Osteocyte (in vitro differentiated cells): ENCODE data around the gene GSAP. TPM values are rescaled to one million over a fixed set of nuclear protein-coding genes. Genes with fewer than 3 reads are reported as not detected.

Experiments used
- DNase-seq: peaks from one replicate; pipeline ENCODE4 v3.0.0; 2021; ENCODE audit warnings: mixed read lengths; ENCODE audit not compliant: unreplicated experiment; ENCODE audit errors: extremely low spot score
- H3K27ac Mint-ChIP-seq: one replicate; pipeline ENCODE4 v1.8.0; 2021; ENCODE audit warnings: mild to moderate bottlenecking, mixed read lengths; ENCODE audit not compliant: unreplicated experiment
- H3K27me3 Mint-ChIP-seq: one replicate; pipeline ENCODE4 v1.8.0; 2021; ENCODE audit warnings: mixed read lengths; ENCODE audit not compliant: unreplicated experiment
- H3K36me3 Mint-ChIP-seq: one replicate; pipeline ENCODE4 v1.8.0; 2021; ENCODE audit warnings: mixed read lengths; ENCODE audit not compliant: unreplicated experiment
- H3K4me1 Mint-ChIP-seq: one replicate; pipeline ENCODE4 v1.8.0; 2021; ENCODE audit warnings: mixed read lengths; ENCODE audit not compliant: unreplicated experiment
- H3K4me3 Mint-ChIP-seq: one replicate; pipeline ENCODE4 v1.8.0; 2021; ENCODE audit warnings: mild to moderate bottlenecking, moderate library complexity, mixed read lengths; ENCODE audit not compliant: unreplicated experiment
- H3K9me3 Mint-ChIP-seq: one replicate; pipeline ENCODE4 v1.8.0; 2021; ENCODE audit warnings: mixed read lengths; ENCODE audit not compliant: unreplicated experiment
- CTCF ChIP-seq: fragments of 200-600 bp; sonication (generic); IDR thresholded peaks from 2 replicates; pipeline ENCODE4 v1.5.0; 2021; ENCODE audit warnings: antibody characterized with exemption, mild to moderate bottlenecking, moderate library complexity
- total RNA-seq: library from RNA; stranded (reverse); gene quantifications from 2 replicates; pipeline ENCODE4 v1.2.1, GENCODE V29; 2021

GSAP gene
- total RNA-seq, 1 donor from 2014 or later = 0.83 TPM

DNA sequence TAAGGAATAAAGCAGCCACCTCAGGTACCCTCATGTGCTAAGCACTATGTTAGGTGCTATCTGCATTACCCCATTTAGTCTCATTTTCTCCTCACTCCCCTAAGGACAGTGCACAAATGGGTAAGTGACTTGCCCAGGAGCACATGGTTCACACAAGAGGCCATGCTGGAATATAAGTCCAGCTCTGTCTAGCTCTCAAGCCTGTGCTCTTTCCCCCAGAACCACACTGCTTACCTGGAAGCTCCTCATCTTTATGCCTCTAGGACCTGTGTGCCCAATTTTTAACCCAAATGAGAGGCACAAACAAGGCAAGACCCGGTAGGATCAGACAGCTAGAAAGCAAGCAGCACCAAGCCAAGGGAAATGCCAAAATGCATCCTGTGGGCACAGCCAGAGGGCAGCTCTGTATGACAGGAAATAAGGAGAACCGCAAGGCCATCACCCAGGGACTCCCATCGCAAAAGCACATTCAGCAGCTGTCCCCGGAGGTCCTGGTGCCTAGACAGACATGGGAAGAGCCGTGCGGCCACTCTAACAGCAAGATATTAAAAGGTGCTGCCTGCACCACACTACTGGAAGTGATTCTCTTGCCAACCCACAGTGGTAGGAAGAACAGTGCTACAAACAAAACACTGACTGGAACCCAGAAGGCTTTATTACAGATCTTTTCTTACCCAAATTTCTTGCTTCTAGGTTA lies 88.1 kb downstream of the GSAP start:
- Mint-ChIP-seq H3K9me3 (no peaks in the 10 kb centered on the region), H3K27me3 (no peaks in the 10 kb centered on the region), H3K27ac (peak overlapping the region; percentile 27), H3K36me3 (no peaks in the 10 kb centered on the region), H3K4me1 (peaks cover 26% of the 10 kb centered on the region), H3K4me3 (no peak overlapping the region)
- no peak for TF ChIP-seq CTCF
- no peak for DNase-seq

- Mint-ChIP-seq H3K27me3 (no peaks in the 10 kb centered on the region), H3K4me3 (no peak overlapping the region), H3K36me3 (no peaks in the 10 kb centered on the region), H3K27ac (no peak overlapping the region), H3K4me1 (peaks cover 26% of the 10 kb centered on the region), H3K9me3 (no peaks in the 10 kb centered on the region)
- no peak for TF ChIP-seq CTCF
- no peak for DNase-seq
Observed at GRCh38 chr7:77327067-77327931, 88.8 kb downstream of the GSAP start.

DNA sequence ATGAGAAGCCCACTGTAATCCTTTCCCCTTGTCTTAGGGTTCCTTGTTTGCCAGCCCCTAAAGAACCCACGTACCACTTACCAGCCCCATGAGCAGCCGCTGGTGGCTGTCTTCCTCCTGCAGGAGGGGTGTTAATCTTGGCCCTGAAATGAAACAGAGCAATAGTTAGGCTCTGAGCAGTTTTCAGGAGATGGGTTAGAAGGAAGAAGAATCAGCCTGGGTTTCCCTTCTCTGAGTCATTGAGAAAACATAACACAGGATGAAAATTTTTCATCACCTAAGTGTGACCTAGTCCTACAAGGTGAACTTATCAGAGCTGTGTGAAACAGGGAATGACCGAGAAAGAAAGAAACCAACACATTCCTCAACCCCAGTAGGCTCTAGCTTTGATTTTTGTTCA lies 90.0 kb downstream of the GSAP start:
- no peaks in the 10 kb centered on the region for H3K36me3 Mint-ChIP-seq
- no peak for DNase-seq
- no peaks in the 10 kb centered on the region for H3K27me3 Mint-ChIP-seq
- peaks cover 21% of the 10 kb centered on the region for H3K4me1 Mint-ChIP-seq
- H3K9me3 Mint-ChIP-seq = no peaks in the 10 kb centered on the region
- no peak overlapping the region for H3K4me3 Mint-ChIP-seq
- H3K27ac Mint-ChIP-seq = no peak overlapping the region
- TF ChIP-seq CTCF = no peak

GRCh38 chr7:77321300-77321699 lies 94.8 kb downstream of the GSAP start:
- Mint-ChIP-seq H3K27ac (no peak overlapping the region), H3K9me3 (peaks cover 5% of the 10 kb centered on the region), H3K4me3 (no peak overlapping the region), H3K27me3 (no peaks in the 10 kb centered on the region), H3K4me1 (no peaks in the 10 kb centered on the region), H3K36me3 (no peaks in the 10 kb centered on the region)
- TF ChIP-seq CTCF = no peak
- no peak for DNase-seq

- H3K4me3 Mint-ChIP-seq = no peak overlapping the region
Observed at GRCh38 chr7:77320714-77321113, 95.4 kb downstream of the GSAP start.

More at GRCh38 chr7:77320714-77321113, 95.4 kb downstream of the GSAP start:
- DNase-seq = no peak
- Mint-ChIP-seq H3K9me3 (peaks cover 5% of the 10 kb centered on the region), H3K36me3 (no peaks in the 10 kb centered on the region), H3K27ac (no peak overlapping the region), H3K4me1 (no peaks in the 10 kb centered on the region), H3K27me3 (no peaks in the 10 kb centered on the region)
- TF ChIP-seq CTCF = no peak
